Measurements from ENCODE around the gene CRB1. TPM values are rescaled to one million over a fixed set of nuclear protein-coding genes. Genes with fewer than 3 reads are reported as not detected.

The CRB1 gene
- total RNA-seq, 3 donors from 2014 or later: 0.33 to 1.0 (median 0.48) TPM

- TF ChIP-seq POLR2A (IDR thresholded peaks at IDR 0.05): no peak
- TF ChIP-seq, protein P1, sequence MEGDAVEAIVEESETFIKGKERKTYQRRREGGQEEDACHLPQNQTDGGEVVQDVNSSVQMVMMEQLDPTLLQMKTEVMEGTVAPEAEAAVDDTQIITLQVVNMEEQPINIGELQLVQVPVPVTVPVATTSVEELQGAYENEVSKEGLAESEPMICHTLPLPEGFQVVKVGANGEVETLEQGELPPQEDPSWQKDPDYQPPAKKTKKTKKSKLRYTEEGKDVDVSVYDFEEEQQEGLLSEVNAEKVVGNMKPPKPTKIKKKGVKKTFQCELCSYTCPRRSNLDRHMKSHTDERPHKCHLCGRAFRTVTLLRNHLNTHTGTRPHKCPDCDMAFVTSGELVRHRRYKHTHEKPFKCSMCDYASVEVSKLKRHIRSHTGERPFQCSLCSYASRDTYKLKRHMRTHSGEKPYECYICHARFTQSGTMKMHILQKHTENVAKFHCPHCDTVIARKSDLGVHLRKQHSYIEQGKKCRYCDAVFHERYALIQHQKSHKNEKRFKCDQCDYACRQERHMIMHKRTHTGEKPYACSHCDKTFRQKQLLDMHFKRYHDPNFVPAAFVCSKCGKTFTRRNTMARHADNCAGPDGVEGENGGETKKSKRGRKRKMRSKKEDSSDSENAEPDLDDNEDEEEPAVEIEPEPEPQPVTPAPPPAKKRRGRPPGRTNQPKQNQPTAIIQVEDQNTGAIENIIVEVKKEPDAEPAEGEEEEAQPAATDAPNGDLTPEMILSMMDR (IDR thresholded peaks at IDR 0.05): no peak
- TF ChIP-seq POLR2AphosphoS5 (IDR thresholded peaks at IDR 0.05): no peak
- intact Hi-C loops (cut with DNase I; ENCODE audit: low total_unique reads): no loop called here
- H3K27ac ChIP-seq: no peak overlapping the region
Observed at GRCh38 chr1:197286634-197287033, 18.6 kb downstream of the CRB1 start.

GRCh38 chr1:197287863-197288262, 19.8 kb downstream of the CRB1 start:
- no peak for DNase-seq (ENCODE audit: low spot score in 2 of 2)

More at GRCh38 chr1:197286634-197287033, 18.6 kb downstream of the CRB1 start:
- Histone ChIP-seq H3K36me3 (no peaks in the 10 kb centered on the region), H3K9me3 (no peaks in the 10 kb centered on the region), H3K27me3 (no peaks in the 10 kb centered on the region), H3K4me1 (no peaks in the 10 kb centered on the region), H3K4me3 (no peak overlapping the region)
- DNase-seq (ENCODE audit: low spot score in 2 of 2): no peak

DNA sequence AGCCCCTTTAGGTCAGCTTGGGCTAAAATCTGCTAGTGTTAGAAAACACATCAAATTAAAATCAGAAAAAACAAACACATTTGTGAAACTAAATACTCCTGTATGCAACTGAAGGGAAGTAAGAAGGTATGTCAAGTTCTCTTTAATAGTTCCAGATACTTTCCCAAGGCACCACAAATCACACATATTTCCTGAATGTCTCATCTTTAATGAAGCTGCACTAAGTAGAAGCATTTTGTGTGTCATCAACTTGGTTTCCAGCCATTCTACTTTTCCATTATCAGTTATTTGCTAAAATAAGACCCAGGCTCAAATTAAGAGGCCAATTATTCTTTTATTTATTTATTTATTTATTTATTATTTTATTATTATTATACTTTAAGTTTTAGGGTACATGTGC, 34.7 kb downstream of the CRB1 start:
- no peak overlapping the region for H3K27ac ChIP-seq
- no peaks in the 10 kb centered on the region for H3K4me1 ChIP-seq
- no peak overlapping the region for H3K4me3 ChIP-seq
- no peaks in the 10 kb centered on the region for H3K36me3 ChIP-seq
- TF ChIP-seq, protein P1 (IDR thresholded peaks at IDR 0.05): no peak
- TF ChIP-seq POLR2AphosphoS5 (IDR thresholded peaks at IDR 0.05) (no peak), POLR2A (IDR thresholded peaks at IDR 0.05) (no peak)
- intact Hi-C loops (cut with DNase I; ENCODE audit: low total_unique reads): no loop called here
- no peak for DNase-seq (ENCODE audit: low spot score in 2 of 2)
- no peaks in the 10 kb centered on the region for H3K9me3 ChIP-seq
- H3K27me3 ChIP-seq: no peaks in the 10 kb centered on the region

More at GRCh38 chr1:197287863-197288262, 19.8 kb downstream of the CRB1 start:
- Histone ChIP-seq H3K4me1 (no peaks in the 10 kb centered on the region), H3K27ac (no peak overlapping the region), H3K36me3 (no peaks in the 10 kb centered on the region), H3K27me3 (no peaks in the 10 kb centered on the region), H3K9me3 (no peaks in the 10 kb centered on the region), H3K4me3 (no peak overlapping the region)
- intact Hi-C loops (cut with DNase I; ENCODE audit: low total_unique reads): no loop called here
- no peak for TF ChIP-seq POLR2AphosphoS5 (IDR thresholded peaks at IDR 0.05)
- TF ChIP-seq, protein P1 (IDR thresholded peaks at IDR 0.05): no peak
- TF ChIP-seq POLR2A (IDR thresholded peaks at IDR 0.05): no peak

- no peaks in the 10 kb centered on the region for H3K36me3 ChIP-seq
- no peaks in the 10 kb centered on the region for H3K4me1 ChIP-seq
- no peak for DNase-seq (ENCODE audit: low spot score in 2 of 2)
- intact Hi-C loops (cut with DNase I; ENCODE audit: low total_unique reads): no loop called here
- H3K27me3 ChIP-seq: no peaks in the 10 kb centered on the region
- TF ChIP-seq, protein P1 (IDR thresholded peaks at IDR 0.05): no peak
- TF ChIP-seq POLR2AphosphoS5 (IDR thresholded peaks at IDR 0.05): no peak
- TF ChIP-seq POLR2A (IDR thresholded peaks at IDR 0.05): no peak
- no peaks in the 10 kb centered on the region for H3K9me3 ChIP-seq
- H3K4me3 ChIP-seq: no peak overlapping the region
- H3K27ac ChIP-seq: no peak overlapping the region
Observed at GRCh38 chr1:197303463-197303862, 35.4 kb downstream of the CRB1 start.

GRCh38 chr1:197304638-197305200, 36.7 kb downstream of the CRB1 start:
- no peaks in the 10 kb centered on the region for H3K4me1 ChIP-seq
- no peak overlapping the region for H3K4me3 ChIP-seq
- TF ChIP-seq POLR2A (IDR thresholded peaks at IDR 0.05) (no peak), POLR2AphosphoS5 (IDR thresholded peaks at IDR 0.05) (no peak)
- TF ChIP-seq, protein P1 (IDR thresholded peaks at IDR 0.05): no peak
- no peaks in the 10 kb centered on the region for H3K27me3 ChIP-seq
- DNase-seq (ENCODE audit: low spot score in 2 of 2): no peak
- no peaks in the 10 kb centered on the region for H3K9me3 ChIP-seq
- no peak overlapping the region for H3K27ac ChIP-seq
- intact Hi-C loops (cut with DNase I; ENCODE audit: low total_unique reads): no loop called here
- no peaks in the 10 kb centered on the region for H3K36me3 ChIP-seq

Data from breast epithelium (tissue), 4 donors.